Measurements from ENCODE around the gene TCHHL1. TPM values are rescaled to one million over a fixed set of nuclear protein-coding genes. Genes with fewer than 3 reads are reported as not detected.

Gene TCHHL1
- total RNA-seq, 1 donor from 2014 or later, result not detected

GRCh38 chr1:152110860-152111514, 22.1 kb upstream of the TCHHL1 start:
- Mint-ChIP-seq H3K4me3 (no peak overlapping the region), H3K9me3 (no peaks in the 10 kb centered on the region), H3K4me1 (no peaks in the 10 kb centered on the region), H3K36me3 (ENCODE audit: low read depth) (no peaks in the 10 kb centered on the region), H3K27ac (ENCODE audit: unreplicated experiment) (no peak overlapping the region), H3K27me3 (ENCODE audit: low read depth) (peaks cover 12% of the 10 kb centered on the region)
- TF ChIP-seq CTCF (conservative IDR thresholded peaks at IDR 0.05), result no peak
- no peak for DNase-seq (ENCODE audit: low read depth, low spot score)

- no peak for TF ChIP-seq CTCF (conservative IDR thresholded peaks at IDR 0.05)
- Mint-ChIP-seq H3K27ac (ENCODE audit: unreplicated experiment) (no peak overlapping the region), H3K4me1 (no peaks in the 10 kb centered on the region), H3K9me3 (no peaks in the 10 kb centered on the region), H3K36me3 (ENCODE audit: low read depth) (no peaks in the 10 kb centered on the region), H3K27me3 (ENCODE audit: low read depth) (peaks cover 11% of the 10 kb centered on the region), H3K4me3 (no peak overlapping the region)
- no peak for DNase-seq (ENCODE audit: low read depth, low spot score)
Observed at GRCh38 chr1:152110365-152110859, 21.5 kb upstream of the TCHHL1 start.

- peaks cover 12% of the 10 kb centered on the region for H3K27me3 Mint-ChIP-seq (ENCODE audit: low read depth)
- no peak overlapping the region for H3K4me3 Mint-ChIP-seq
- no peaks in the 10 kb centered on the region for H3K36me3 Mint-ChIP-seq (ENCODE audit: low read depth)
- H3K4me1 Mint-ChIP-seq, result no peaks in the 10 kb centered on the region
- TF ChIP-seq CTCF (conservative IDR thresholded peaks at IDR 0.05), result no peak
- no peak for DNase-seq (ENCODE audit: low read depth, low spot score)
- H3K9me3 Mint-ChIP-seq, result no peaks in the 10 kb centered on the region
- H3K27ac Mint-ChIP-seq (ENCODE audit: unreplicated experiment), result no peak overlapping the region
Observed at GRCh38 chr1:152109998-152110294, 21.1 kb upstream of the TCHHL1 start.

GRCh38 chr1:152109231-152109997, 20.6 kb upstream of the TCHHL1 start:
- TF ChIP-seq CTCF (conservative IDR thresholded peaks at IDR 0.05), result no peak
- no peak for DNase-seq (ENCODE audit: low read depth, low spot score)
- Mint-ChIP-seq H3K4me3 (no peak overlapping the region), H3K9me3 (no peaks in the 10 kb centered on the region), H3K36me3 (ENCODE audit: low read depth) (no peaks in the 10 kb centered on the region), H3K27ac (ENCODE audit: unreplicated experiment) (no peak overlapping the region), H3K27me3 (ENCODE audit: low read depth) (peaks cover 9% of the 10 kb centered on the region), H3K4me1 (no peaks in the 10 kb centered on the region)

- Mint-ChIP-seq H3K4me1 (no peaks in the 10 kb centered on the region), H3K4me3 (no peak overlapping the region), H3K36me3 (ENCODE audit: low read depth) (no peaks in the 10 kb centered on the region), H3K9me3 (no peaks in the 10 kb centered on the region), H3K27me3 (ENCODE audit: low read depth) (peaks cover 7% of the 10 kb centered on the region), H3K27ac (ENCODE audit: unreplicated experiment) (no peak overlapping the region)
- DNase-seq (ENCODE audit: low read depth, low spot score), result no peak
- TF ChIP-seq CTCF (conservative IDR thresholded peaks at IDR 0.05), result no peak
Observed at GRCh38 chr1:152108882-152109222, 20.0 kb upstream of the TCHHL1 start.
